ENCODE measurements around the gene XRCC4. TPM values are rescaled to one million over a fixed set of nuclear protein-coding genes. Genes with fewer than 3 reads are reported as not detected.
A peak's percentile ranks its signal among the peaks of the same experiment; 100 is the strongest.

The XRCC4 gene
- total and polyA plus RNA-seq, 9 of the 15 experiments (the other 6 are each of a cell fraction or from before 2014, with no cell fraction given), result 13.6 to 61.6 (median 22.4) TPM

DNA sequence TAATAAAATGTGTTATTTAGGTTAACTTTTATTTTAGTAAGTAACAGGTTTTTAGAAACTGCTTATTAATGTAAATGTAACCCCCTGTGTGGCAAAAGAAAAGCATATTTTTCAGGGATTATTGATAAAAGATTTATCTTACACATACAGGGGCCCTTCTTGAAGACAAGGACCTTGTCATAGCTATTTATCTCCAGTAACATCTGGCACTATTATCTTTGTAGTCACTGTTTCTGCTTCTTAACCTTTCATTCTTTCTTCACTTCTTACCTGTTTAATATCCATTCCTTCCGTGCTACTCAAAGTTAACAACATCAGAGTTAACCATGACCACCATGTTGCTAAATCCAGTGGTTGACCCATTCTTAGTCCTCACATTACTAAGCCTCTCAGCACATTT lies 276.4 kb downstream of the XRCC4 start (continued):
- no peak for TF ChIP-seq ETV6 (IDR thresholded peaks at IDR 0.05; ENCODE audit: borderline replicate concordance in 1 of 2, low read depth in 2 of 2, low read length in 1 of 2)
- TF ChIP-seq ETV6 (CRISPR knock-in tag; IDR thresholded peaks at IDR 0.05; ENCODE audit: borderline replicate concordance), result no peak
- TF ChIP-seq, protein P1, sequence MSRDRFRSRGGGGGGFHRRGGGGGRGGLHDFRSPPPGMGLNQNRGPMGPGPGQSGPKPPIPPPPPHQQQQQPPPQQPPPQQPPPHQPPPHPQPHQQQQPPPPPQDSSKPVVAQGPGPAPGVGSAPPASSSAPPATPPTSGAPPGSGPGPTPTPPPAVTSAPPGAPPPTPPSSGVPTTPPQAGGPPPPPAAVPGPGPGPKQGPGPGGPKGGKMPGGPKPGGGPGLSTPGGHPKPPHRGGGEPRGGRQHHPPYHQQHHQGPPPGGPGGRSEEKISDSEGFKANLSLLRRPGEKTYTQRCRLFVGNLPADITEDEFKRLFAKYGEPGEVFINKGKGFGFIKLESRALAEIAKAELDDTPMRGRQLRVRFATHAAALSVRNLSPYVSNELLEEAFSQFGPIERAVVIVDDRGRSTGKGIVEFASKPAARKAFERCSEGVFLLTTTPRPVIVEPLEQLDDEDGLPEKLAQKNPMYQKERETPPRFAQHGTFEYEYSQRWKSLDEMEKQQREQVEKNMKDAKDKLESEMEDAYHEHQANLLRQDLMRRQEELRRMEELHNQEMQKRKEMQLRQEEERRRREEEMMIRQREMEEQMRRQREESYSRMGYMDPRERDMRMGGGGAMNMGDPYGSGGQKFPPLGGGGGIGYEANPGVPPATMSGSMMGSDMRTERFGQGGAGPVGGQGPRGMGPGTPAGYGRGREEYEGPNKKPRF (IDR thresholded peaks at IDR 0.05; ENCODE audit: low read depth, low read length), result no peak
- TF ChIP-seq FUS (optimal IDR thresholded peaks at IDR 0.05; ENCODE audit: low read depth, low read length), result no peak
- TF ChIP-seq, protein P2, sequence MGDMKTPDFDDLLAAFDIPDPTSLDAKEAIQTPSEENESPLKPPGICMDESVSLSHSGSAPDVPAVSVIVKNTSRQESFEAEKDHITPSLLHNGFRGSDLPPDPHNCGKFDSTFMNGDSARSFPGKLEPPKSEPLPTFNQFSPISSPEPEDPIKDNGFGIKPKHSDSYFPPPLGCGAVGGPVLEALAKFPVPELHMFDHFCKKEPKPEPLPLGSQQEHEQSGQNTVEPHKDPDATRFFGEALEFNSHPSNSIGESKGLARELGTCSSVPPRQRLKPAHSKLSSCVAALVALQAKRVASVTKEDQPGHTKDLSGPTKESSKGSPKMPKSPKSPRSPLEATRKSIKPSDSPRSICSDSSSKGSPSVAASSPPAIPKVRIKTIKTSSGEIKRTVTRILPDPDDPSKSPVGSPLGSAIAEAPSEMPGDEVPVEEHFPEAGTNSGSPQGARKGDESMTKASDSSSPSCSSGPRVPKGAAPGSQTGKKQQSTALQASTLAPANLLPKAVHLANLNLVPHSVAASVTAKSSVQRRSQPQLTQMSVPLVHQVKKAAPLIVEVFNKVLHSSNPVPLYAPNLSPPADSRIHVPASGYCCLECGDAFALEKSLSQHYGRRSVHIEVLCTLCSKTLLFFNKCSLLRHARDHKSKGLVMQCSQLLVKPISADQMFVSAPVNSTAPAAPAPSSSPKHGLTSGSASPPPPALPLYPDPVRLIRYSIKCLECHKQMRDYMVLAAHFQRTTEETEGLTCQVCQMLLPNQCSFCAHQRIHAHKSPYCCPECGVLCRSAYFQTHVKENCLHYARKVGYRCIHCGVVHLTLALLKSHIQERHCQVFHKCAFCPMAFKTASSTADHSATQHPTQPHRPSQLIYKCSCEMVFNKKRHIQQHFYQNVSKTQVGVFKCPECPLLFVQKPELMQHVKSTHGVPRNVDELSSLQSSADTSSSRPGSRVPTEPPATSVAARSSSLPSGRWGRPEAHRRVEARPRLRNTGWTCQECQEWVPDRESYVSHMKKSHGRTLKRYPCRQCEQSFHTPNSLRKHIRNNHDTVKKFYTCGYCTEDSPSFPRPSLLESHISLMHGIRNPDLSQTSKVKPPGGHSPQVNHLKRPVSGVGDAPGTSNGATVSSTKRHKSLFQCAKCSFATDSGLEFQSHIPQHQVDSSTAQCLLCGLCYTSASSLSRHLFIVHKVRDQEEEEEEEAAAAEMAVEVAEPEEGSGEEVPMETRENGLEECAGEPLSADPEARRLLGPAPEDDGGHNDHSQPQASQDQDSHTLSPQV (IDR thresholded peaks at IDR 0.05), result no peak
- no peak for TF ChIP-seq MTA1 (IDR thresholded peaks at IDR 0.05; ENCODE audit: borderline replicate concordance)
- TF ChIP-seq TRIM24 (IDR thresholded peaks at IDR 0.05), result 0 out of 4 replicates have a peak, but pooled peaks of 1 of the 2 experiments have one; percentile 26
- no peak for TF ChIP-seq BMI1 (IDR thresholded peaks at IDR 0.05; ENCODE audit: low read length)
- TF ChIP-seq, protein P3, sequence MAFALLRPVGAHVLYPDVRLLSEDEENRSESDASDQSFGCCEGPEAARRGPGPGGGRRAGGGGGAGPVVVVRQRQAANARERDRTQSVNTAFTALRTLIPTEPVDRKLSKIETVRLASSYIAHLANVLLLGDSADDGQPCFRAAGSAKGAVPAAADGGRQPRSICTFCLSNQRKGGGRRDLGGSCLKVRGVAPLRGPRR (CRISPR knock-in tag; IDR thresholded peaks at IDR 0.05), result no peak
- TF ChIP-seq, protein P4, sequence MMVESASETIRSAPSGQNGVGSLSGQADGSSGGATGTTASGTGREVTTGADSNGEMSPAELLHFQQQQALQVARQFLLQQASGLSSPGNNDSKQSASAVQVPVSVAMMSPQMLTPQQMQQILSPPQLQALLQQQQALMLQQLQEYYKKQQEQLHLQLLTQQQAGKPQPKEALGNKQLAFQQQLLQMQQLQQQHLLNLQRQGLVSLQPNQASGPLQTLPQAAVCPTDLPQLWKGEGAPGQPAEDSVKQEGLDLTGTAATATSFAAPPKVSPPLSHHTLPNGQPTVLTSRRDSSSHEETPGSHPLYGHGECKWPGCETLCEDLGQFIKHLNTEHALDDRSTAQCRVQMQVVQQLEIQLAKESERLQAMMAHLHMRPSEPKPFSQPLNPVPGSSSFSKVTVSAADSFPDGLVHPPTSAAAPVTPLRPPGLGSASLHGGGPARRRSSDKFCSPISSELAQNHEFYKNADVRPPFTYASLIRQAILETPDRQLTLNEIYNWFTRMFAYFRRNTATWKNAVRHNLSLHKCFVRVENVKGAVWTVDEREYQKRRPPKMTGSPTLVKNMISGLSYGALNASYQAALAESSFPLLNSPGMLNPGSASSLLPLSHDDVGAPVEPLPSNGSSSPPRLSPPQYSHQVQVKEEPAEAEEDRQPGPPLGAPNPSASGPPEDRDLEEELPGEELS (CRISPR knock-in tag; IDR thresholded peaks at IDR 0.05; ENCODE audit: borderline replicate concordance), result no peak
- TF ChIP-seq KAT7 (CRISPR knock-in tag; IDR thresholded peaks at IDR 0.05; ENCODE audit: borderline replicate concordance), result no peak
- 0 out of 2 replicates have a peak, but pooled peaks have one; percentile 14 for TF ChIP-seq KLF16 (IDR thresholded peaks at IDR 0.05)
- no peak for TF ChIP-seq MXI1 (IDR thresholded peaks at IDR 0.05; ENCODE audit: low read depth, low read length)
- no peak for TF ChIP-seq ZKSCAN8 (CRISPR knock-in tag; IDR thresholded peaks at IDR 0.05)
- peak; percentile 6 for TF ChIP-seq MEIS2 (IDR thresholded peaks at IDR 0.05; ENCODE audit: partially characterized antibody)
- TF ChIP-seq HLTF (IDR thresholded peaks at IDR 0.05), result no peak
- TF ChIP-seq MYC (IDR thresholded peaks at IDR 0.05; ENCODE audit: low read depth, low read length), result no peak
- TF ChIP-seq MYC (CRISPR knock-in tag; IDR thresholded peaks at IDR 0.05; ENCODE audit: borderline replicate concordance, low read depth), result no peak
- TF ChIP-seq HDAC8 (tag; IDR thresholded peaks at IDR 0.05), result no peak
- TF ChIP-seq, protein P5, sequence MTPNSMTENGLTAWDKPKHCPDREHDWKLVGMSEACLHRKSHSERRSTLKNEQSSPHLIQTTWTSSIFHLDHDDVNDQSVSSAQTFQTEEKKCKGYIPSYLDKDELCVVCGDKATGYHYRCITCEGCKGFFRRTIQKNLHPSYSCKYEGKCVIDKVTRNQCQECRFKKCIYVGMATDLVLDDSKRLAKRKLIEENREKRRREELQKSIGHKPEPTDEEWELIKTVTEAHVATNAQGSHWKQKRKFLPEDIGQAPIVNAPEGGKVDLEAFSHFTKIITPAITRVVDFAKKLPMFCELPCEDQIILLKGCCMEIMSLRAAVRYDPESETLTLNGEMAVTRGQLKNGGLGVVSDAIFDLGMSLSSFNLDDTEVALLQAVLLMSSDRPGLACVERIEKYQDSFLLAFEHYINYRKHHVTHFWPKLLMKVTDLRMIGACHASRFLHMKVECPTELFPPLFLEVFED (CRISPR knock-in tag; conservative IDR thresholded peaks at IDR 0.05), result no peak
